Transverse colon (tissue), 1 donor: ENCODE measurements around the gene OR1M1.

Source experiments
- EP300 ChIP-seq: sonication (generic); formaldehyde crosslinking; IDR thresholded peaks from one replicate; pipeline ENCODE4 v1.6.1; 2017; ENCODE audit warnings: antibody characterized with exemption, low read depth
- POLR2A ChIP-seq: fragments of 450-650 bp; IDR thresholded peaks from one replicate; pipeline ENCODE4 v1.6.1; 2016; ENCODE audit warnings: antibody characterized with exemption, mild to moderate bottlenecking, moderate library complexity

GRCh38 chr19:9107375-9107774 lies 20.5 kb downstream of the OR1M1 start, which contains the start of gene OR7G2:
- TF ChIP-seq POLR2A (no peak), EP300 (no peak)
